WTC11 (cell line): ENCODE data around the gene HIBADH. TPM values are rescaled to one million over a fixed set of nuclear protein-coding genes. Genes with fewer than 3 reads are reported as not detected.

ENCODE experiments used
- ATAC-seq: fragments of 200-7000 bp; cut with Tn5 transposase; 2 replicates; pipeline ENCODE4 v1.10.0; 2021; ENCODE audit warnings: mild to moderate bottlenecking, moderate library complexity
- CTCF ChIA-PET: fragments of 300-600 bp; sonication (Branson Sonifier 250); formaldehyde crosslinking; loops from one replicate; lab custom pipeline; 2021; ENCODE audit warnings: antibody characterized with exemption; lab: Charles Lee
- POLR2A ChIA-PET: fragments of 350-600 bp; sonication (Branson Sonifier 250); formaldehyde crosslinking; loops from one replicate; lab custom pipeline; 2021; ENCODE audit warnings: antibody characterized with exemption; lab: Charles Lee
- DNase-seq: peaks from one replicate; pipeline ENCODE4 v3.0.0; 2021; ENCODE audit warnings: low spot score
- H3K27ac Mint-ChIP-seq: 2 replicates; pipeline ENCODE4 v1.8.0; 2021; ENCODE audit warnings: mixed read lengths
- H3K27me3 Mint-ChIP-seq: 2 replicates; pipeline ENCODE4 v1.8.0; 2021; ENCODE audit warnings: low read depth, mild to moderate bottlenecking, moderate library complexity, mixed read lengths
- H3K36me3 Mint-ChIP-seq: 2 replicates; pipeline ENCODE4 v1.8.0; 2021; ENCODE audit warnings: mixed read lengths
- H3K4me1 Mint-ChIP-seq: 2 replicates; pipeline ENCODE4 v1.8.0; 2022; ENCODE audit warnings: mixed read lengths
- H3K4me3 Mint-ChIP-seq: 2 replicates; pipeline ENCODE4 v1.8.0; 2021; ENCODE audit warnings: mild to moderate bottlenecking, moderate library complexity, mixed read lengths
- H3K9me3 Mint-ChIP-seq: 2 replicates; pipeline ENCODE4 v1.8.0; 2021; ENCODE audit warnings: mixed read lengths
- ATF6 ChIP-seq: sonication (generic); formaldehyde crosslinking; IDR thresholded peaks from 2 replicates; pipeline ENCODE4 v1.8.1; 2023; ENCODE audit warnings: mild to moderate bottlenecking, missing genetic modification reagents
- CREB1 ChIP-seq: sonication (generic); formaldehyde crosslinking; IDR thresholded peaks from 2 replicates; pipeline ENCODE4 v1.8.0; 2023; ENCODE audit warnings: mild to moderate bottlenecking, missing genetic modification reagents
- E2F4 ChIP-seq: sonication (generic); formaldehyde crosslinking; IDR thresholded peaks from 2 replicates; pipeline ENCODE4 v1.8.1; 2022; ENCODE audit warnings: low read depth, mild to moderate bottlenecking, moderate library complexity, missing genetic modification reagents, borderline replicate concordance
- EMX1 ChIP-seq: fragments of 250-450 bp; sonication (Bioruptor Pico); IDR thresholded peaks from 2 replicates; pipeline ENCODE4 v1.8.0; 2021; ENCODE audit warnings: mild to moderate bottlenecking
- ESRRA ChIP-seq: sonication (generic); formaldehyde crosslinking; IDR thresholded peaks from 2 replicates; pipeline ENCODE4 v1.8.1; 2022; ENCODE audit warnings: mild to moderate bottlenecking, missing genetic modification reagents, borderline replicate concordance
- ETV6 ChIP-seq: sonication (generic); formaldehyde crosslinking; IDR thresholded peaks from 2 replicates; pipeline ENCODE4 v1.8.1; 2022; ENCODE audit warnings: mild to moderate bottlenecking, missing genetic modification reagents
- HMGA2 ChIP-seq: fragments of 250-450 bp; sonication (Bioruptor Pico); IDR thresholded peaks from 2 replicates; pipeline ENCODE4 v1.4.0; 2021; ENCODE audit warnings: mild to moderate bottlenecking, moderate library complexity
- IRF2 ChIP-seq: sonication (generic); formaldehyde crosslinking; IDR thresholded peaks from 2 replicates; pipeline ENCODE4 v1.8.0; 2022; ENCODE audit warnings: low read depth, missing genetic modification reagents, borderline replicate concordance
- PRRX2 ChIP-seq: fragments of 250-450 bp; sonication (Bioruptor Pico); IDR thresholded peaks from 2 replicates; pipeline ENCODE4 v1.8.0; 2021; ENCODE audit warnings: mild to moderate bottlenecking
- SMAD3 ChIP-seq: sonication (generic); formaldehyde crosslinking; IDR thresholded peaks from 2 replicates; pipeline ENCODE4 v1.8.0; 2022; ENCODE audit warnings: missing genetic modification reagents, mild to moderate bottlenecking, borderline replicate concordance
- SMAD4 ChIP-seq: sonication (generic); formaldehyde crosslinking; IDR thresholded peaks from 2 replicates; pipeline ENCODE4 v1.8.0; 2022; ENCODE audit warnings: mild to moderate bottlenecking, missing genetic modification reagents
- SOX15 ChIP-seq: fragments of 250-450 bp; sonication (Bioruptor Pico); IDR thresholded peaks from 2 replicates; pipeline ENCODE4 v1.9.0; 2021; ENCODE audit warnings: mild to moderate bottlenecking
- ZBTB21 ChIP-seq: sonication (generic); formaldehyde crosslinking; IDR thresholded peaks from 2 replicates; pipeline ENCODE4 v1.8.1; 2023; ENCODE audit warnings: mild to moderate bottlenecking, missing genetic modification reagents, borderline replicate concordance
- ZNF263 ChIP-seq: sonication (generic); formaldehyde crosslinking; IDR thresholded peaks from 2 replicates; pipeline ENCODE4 v1.8.1; 2022; ENCODE audit warnings: low read depth, mild to moderate bottlenecking, moderate library complexity, missing genetic modification reagents
- ZNF317 ChIP-seq: sonication (generic); formaldehyde crosslinking; IDR thresholded peaks from 2 replicates; pipeline ENCODE4 v1.8.1; 2023; ENCODE audit warnings: low read depth, mild to moderate bottlenecking, moderate library complexity, missing genetic modification reagents, borderline replicate concordance
- ZNF396 ChIP-seq: fragments of 250-450 bp; sonication (Bioruptor Pico); IDR thresholded peaks from 2 replicates; pipeline ENCODE4 v1.8.0; 2021; ENCODE audit warnings: mild to moderate bottlenecking, moderate library complexity, borderline replicate concordance
- ZNF416 ChIP-seq: fragments of 250-450 bp; sonication (Bioruptor Pico); IDR thresholded peaks from 2 replicates; pipeline ENCODE4 v1.9.0; 2021; ENCODE audit warnings: mild to moderate bottlenecking, inconsistent platforms
- ZNF423 ChIP-seq: fragments of 250-450 bp; sonication (Bioruptor Pico); IDR thresholded peaks from 2 replicates; pipeline ENCODE4 v2.1.2; 2022; ENCODE audit warnings: mild to moderate bottlenecking, moderate library complexity
- total RNA-seq: library from RNA; stranded (reverse); gene quantifications from 3 replicates; pipeline ENCODE4 v1.2.3, GENCODE V29; 2021
- TF ChIP-seq, protein P1 (sequence below): sonication (generic); formaldehyde crosslinking; conservative IDR thresholded peaks from 2 replicates; pipeline ENCODE4 v1.8.1; 2023; ENCODE audit warnings: mild to moderate bottlenecking, low read depth, missing genetic modification reagents, moderate library complexity
- TF ChIP-seq, protein P2 (sequence below): sonication (generic); formaldehyde crosslinking; IDR thresholded peaks from 2 replicates; pipeline ENCODE4 v1.8.0; 2022; ENCODE audit warnings: mild to moderate bottlenecking, missing genetic modification reagents
- TF ChIP-seq, protein P3 (sequence below): fragments of 250-450 bp; sonication (Bioruptor Pico); IDR thresholded peaks from 2 replicates; pipeline ENCODE4 v2.1.2; 2022; ENCODE audit warnings: mild to moderate bottlenecking, moderate library complexity
- TF ChIP-seq, protein P4 (sequence below): fragments of 250-450 bp; sonication (Bioruptor Pico); IDR thresholded peaks from 2 replicates; pipeline ENCODE4 v1.9.0; 2021; ENCODE audit warnings: mild to moderate bottlenecking, borderline replicate concordance

HIBADH gene
- total RNA-seq, 1 experiment from 2014 or later: 27.9 TPM

DNA sequence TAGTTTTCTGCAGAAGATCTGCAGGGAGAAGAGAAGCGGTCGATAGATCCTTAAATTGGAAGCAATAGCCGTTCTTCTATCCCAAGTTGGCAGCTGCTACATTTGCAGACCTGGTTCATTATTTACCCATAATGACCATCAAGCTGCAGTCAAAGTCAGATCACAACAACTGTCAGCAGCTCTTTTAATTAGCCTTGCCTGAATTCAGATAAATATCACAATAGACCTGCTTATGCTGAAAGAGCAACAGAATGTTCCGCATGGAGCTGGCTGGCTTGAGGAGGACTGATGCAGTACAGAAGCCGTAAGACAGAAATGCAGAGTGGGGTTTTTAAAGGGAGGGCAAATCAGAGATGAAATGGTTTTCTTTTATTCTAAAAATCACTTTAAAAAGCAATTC lies 109.4 kb downstream of the HIBADH start:
- Mint-ChIP-seq H3K9me3 (no peaks in the 10 kb centered on the region), H3K27ac (no peak overlapping the region), H3K27me3 (no peaks in the 10 kb centered on the region), H3K4me1 (peaks cover 47% of the 10 kb centered on the region), H3K36me3 (no peaks in the 10 kb centered on the region), H3K4me3 (no peak overlapping the region)
- DNase-seq (no peak), ATAC-seq (no peak)
- POLR2A ChIA-PET: no interaction called here
- TF ChIP-seq ZNF317 (CRISPR knock-in tag) (no peak), ZBTB21 (CRISPR knock-in tag) (no peak), HMGA2 (no peak), ZNF416 (no peak), EMX1 (CRISPR knock-in tag) (no peak), SOX15 (CRISPR knock-in tag) (no peak), ZNF423 (CRISPR knock-in tag) (no peak), E2F4 (no peak), PRRX2 (CRISPR knock-in tag) (no peak), SMAD4 (CRISPR knock-in tag) (no peak), IRF2 (CRISPR knock-in tag) (no peak), SMAD3 (CRISPR knock-in tag) (no peak), ETV6 (no peak)
- TF ChIP-seq, protein P1, sequence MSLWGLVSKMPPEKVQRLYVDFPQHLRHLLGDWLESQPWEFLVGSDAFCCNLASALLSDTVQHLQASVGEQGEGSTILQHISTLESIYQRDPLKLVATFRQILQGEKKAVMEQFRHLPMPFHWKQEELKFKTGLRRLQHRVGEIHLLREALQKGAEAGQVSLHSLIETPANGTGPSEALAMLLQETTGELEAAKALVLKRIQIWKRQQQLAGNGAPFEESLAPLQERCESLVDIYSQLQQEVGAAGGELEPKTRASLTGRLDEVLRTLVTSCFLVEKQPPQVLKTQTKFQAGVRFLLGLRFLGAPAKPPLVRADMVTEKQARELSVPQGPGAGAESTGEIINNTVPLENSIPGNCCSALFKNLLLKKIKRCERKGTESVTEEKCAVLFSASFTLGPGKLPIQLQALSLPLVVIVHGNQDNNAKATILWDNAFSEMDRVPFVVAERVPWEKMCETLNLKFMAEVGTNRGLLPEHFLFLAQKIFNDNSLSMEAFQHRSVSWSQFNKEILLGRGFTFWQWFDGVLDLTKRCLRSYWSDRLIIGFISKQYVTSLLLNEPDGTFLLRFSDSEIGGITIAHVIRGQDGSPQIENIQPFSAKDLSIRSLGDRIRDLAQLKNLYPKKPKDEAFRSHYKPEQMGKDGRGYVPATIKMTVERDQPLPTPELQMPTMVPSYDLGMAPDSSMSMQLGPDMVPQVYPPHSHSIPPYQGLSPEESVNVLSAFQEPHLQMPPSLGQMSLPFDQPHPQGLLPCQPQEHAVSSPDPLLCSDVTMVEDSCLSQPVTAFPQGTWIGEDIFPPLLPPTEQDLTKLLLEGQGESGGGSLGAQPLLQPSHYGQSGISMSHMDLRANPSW: no peak
- TF ChIP-seq, protein P2, sequence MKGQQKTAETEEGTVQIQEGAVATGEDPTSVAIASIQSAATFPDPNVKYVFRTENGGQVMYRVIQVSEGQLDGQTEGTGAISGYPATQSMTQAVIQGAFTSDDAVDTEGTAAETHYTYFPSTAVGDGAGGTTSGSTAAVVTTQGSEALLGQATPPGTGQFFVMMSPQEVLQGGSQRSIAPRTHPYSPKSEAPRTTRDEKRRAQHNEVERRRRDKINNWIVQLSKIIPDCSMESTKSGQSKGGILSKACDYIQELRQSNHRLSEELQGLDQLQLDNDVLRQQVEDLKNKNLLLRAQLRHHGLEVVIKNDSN (CRISPR knock-in tag): no peak
- CTCF ChIA-PET: interaction anchor here (0.6 to 0.7 kb wide), 2 partner anchors 53 to 284 kb away, joined by 3 read pairs; no protein-coding TSS in a partner anchor

DNA sequence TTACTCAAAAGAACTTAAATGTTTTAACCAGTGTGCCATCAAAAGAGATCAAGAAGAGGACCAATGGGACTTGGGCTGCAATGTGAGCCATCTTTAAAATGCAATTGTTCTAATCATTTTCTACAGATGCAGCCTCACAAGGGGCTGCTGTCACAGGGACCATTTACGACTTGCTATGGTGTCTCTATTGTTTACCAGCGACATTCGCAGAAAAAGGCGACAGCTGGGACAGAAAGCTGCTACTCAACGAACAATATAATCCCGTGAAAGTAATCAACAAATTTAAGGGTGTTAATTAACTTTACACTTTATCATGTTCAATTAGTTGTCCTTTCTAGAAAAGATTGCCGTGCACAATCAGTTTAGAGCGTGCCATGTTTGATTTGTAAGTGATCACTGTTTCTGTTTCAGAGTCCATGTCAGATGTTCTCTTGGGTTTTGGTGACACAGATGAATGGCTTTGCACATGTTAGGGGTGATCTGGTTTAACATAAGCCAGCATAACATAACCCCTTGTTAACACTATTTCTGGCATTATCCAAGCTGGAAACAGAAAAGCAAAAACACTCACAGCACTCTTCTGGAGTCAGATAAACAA lies 110.8 kb downstream of the HIBADH start:
- Mint-ChIP-seq H3K4me3 (no peak overlapping the region), H3K27ac (no peak overlapping the region), H3K4me1 (peaks cover 60% of the 10 kb centered on the region), H3K27me3 (no peaks in the 10 kb centered on the region), H3K9me3 (no peaks in the 10 kb centered on the region), H3K36me3 (no peaks in the 10 kb centered on the region)
- ChIA-PET POLR2A (no interaction called here), CTCF (no interaction called here)
- ATAC-seq (no peak), DNase-seq (no peak)
- TF ChIP-seq, protein P3, sequence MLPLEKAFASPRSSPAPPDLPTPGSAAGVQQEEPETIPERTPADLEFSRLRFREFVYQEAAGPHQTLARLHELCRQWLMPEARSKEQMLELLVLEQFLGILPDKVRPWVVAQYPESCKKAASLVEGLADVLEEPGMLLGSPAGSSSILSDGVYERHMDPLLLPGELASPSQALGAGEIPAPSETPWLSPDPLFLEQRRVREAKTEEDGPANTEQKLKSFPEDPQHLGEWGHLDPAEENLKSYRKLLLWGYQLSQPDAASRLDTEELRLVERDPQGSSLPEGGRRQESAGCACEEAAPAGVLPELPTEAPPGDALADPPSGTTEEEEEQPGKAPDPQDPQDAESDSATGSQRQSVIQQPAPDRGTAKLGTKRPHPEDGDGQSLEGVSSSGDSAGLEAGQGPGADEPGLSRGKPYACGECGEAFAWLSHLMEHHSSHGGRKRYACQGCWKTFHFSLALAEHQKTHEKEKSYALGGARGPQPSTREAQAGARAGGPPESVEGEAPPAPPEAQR (CRISPR knock-in tag): no peak
- TF ChIP-seq ZNF396 (CRISPR knock-in tag) (no peak), CREB1 (no peak), ZNF263 (no peak), ESRRA (CRISPR knock-in tag) (no peak), ATF6 (no peak), EMX1 (CRISPR knock-in tag) (no peak), ZNF423 (CRISPR knock-in tag) (no peak), ZNF416 (no peak)
- TF ChIP-seq, protein P2 (CRISPR knock-in tag): no peak
- TF ChIP-seq, protein P4, sequence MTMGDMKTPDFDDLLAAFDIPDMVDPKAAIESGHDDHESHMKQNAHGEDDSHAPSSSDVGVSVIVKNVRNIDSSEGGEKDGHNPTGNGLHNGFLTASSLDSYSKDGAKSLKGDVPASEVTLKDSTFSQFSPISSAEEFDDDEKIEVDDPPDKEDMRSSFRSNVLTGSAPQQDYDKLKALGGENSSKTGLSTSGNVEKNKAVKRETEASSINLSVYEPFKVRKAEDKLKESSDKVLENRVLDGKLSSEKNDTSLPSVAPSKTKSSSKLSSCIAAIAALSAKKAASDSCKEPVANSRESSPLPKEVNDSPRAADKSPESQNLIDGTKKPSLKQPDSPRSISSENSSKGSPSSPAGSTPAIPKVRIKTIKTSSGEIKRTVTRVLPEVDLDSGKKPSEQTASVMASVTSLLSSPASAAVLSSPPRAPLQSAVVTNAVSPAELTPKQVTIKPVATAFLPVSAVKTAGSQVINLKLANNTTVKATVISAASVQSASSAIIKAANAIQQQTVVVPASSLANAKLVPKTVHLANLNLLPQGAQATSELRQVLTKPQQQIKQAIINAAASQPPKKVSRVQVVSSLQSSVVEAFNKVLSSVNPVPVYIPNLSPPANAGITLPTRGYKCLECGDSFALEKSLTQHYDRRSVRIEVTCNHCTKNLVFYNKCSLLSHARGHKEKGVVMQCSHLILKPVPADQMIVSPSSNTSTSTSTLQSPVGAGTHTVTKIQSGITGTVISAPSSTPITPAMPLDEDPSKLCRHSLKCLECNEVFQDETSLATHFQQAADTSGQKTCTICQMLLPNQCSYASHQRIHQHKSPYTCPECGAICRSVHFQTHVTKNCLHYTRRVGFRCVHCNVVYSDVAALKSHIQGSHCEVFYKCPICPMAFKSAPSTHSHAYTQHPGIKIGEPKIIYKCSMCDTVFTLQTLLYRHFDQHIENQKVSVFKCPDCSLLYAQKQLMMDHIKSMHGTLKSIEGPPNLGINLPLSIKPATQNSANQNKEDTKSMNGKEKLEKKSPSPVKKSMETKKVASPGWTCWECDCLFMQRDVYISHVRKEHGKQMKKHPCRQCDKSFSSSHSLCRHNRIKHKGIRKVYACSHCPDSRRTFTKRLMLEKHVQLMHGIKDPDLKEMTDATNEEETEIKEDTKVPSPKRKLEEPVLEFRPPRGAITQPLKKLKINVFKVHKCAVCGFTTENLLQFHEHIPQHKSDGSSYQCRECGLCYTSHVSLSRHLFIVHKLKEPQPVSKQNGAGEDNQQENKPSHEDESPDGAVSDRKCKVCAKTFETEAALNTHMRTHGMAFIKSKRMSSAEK: no peak
